ENCODE measurements around the gene C19orf18.
A peak's percentile ranks its signal among the peaks of the same experiment; 100 is the strongest.

Gene C19orf18

DNA sequence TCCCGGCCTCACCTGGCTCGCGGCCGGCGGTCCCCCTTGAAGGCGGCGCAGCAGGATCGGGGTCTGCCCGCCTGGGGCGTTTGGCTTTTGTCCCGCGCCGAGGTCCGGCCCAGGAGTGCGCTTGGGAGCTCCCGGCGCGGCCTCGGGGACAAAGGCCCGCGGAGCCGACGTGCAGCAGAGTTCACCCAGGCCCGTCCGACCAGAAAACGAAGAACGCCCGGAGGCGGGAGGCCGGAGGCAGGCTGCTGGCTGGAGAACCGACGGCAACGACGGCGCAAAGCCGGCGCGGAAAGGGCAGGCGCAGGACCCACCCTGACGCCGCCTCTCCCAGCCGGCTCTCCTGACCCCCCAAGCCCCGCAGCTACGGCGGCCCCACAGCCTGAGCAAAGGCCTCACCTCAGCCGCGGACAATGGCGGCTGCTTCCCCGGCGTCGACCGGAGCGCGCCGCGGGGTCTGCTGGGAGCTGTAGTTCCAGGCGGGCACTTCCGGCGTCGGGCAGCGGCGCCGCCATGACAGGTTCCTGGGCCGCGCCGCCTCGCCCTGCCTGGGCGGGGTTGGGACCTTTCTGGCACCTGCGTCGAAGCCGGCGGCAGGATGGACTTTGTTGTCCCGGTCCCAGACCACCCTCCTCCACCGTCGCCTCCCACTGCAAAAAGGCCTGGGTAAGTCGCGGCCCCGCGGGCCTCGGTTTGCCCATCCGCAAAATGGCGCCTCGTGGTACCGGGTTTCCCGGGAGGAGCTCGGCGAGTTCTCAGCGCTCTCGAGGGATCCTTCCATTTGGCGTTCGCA lies 28.2 kb upstream of the C19orf18 start, which contains the start of gene ZNF606:
Gene ZNF606, minus strand, starts transcription at position 437 of the 790 bp plus-strand sequence. CDS start 1,501 bp downstream, outside the sequence.
- TF ChIP-seq GLIS3 (CRISPR knock-in tag; IDR thresholded peaks at IDR 0.05), result peak; percentile 65; the same call in 1 of the 2 replicates
- TF ChIP-seq PPARA (CRISPR knock-in tag; IDR thresholded peaks at IDR 0.05; ENCODE audit: borderline replicate concordance), result no peak
- no peak for TF ChIP-seq ISL1 (CRISPR knock-in tag; IDR thresholded peaks at IDR 0.05)
- no peak for TF ChIP-seq RARB (CRISPR knock-in tag; IDR thresholded peaks at IDR 0.05)
- no peak for TF ChIP-seq ZNF565 (CRISPR knock-in tag; conservative IDR thresholded peaks at IDR 0.05; ENCODE audit: low read depth)
- TF ChIP-seq, protein P1, sequence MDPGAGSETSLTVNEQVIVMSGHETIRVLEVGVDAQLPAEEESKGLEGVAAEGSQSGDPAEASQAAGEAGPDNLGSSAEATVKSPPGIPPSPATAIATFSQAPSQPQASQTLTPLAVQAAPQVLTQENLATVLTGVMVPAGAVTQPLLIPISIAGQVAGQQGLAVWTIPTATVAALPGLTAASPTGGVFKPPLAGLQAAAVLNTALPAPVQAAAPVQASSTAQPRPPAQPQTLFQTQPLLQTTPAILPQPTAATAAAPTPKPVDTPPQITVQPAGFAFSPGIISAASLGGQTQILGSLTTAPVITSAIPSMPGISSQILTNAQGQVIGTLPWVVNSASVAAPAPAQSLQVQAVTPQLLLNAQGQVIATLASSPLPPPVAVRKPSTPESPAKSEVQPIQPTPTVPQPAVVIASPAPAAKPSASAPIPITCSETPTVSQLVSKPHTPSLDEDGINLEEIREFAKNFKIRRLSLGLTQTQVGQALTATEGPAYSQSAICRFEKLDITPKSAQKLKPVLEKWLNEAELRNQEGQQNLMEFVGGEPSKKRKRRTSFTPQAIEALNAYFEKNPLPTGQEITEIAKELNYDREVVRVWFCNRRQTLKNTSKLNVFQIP (CRISPR knock-in tag; IDR thresholded peaks at IDR 0.05; ENCODE audit: borderline replicate concordance, low read depth), result no peak
- TF ChIP-seq ZC3H10 (CRISPR knock-in tag; IDR thresholded peaks at IDR 0.05), result no peak
- TF ChIP-seq TCF4 (CRISPR knock-in tag; IDR thresholded peaks at IDR 0.05; ENCODE audit: borderline replicate concordance), result no peak
- TF ChIP-seq BACH2 (CRISPR knock-in tag; IDR thresholded peaks at IDR 0.05; ENCODE audit: borderline replicate concordance), result no peak
- TF ChIP-seq ZNF8 (CRISPR knock-in tag; IDR thresholded peaks at IDR 0.05), result no peak
- TF ChIP-seq, protein P2, sequence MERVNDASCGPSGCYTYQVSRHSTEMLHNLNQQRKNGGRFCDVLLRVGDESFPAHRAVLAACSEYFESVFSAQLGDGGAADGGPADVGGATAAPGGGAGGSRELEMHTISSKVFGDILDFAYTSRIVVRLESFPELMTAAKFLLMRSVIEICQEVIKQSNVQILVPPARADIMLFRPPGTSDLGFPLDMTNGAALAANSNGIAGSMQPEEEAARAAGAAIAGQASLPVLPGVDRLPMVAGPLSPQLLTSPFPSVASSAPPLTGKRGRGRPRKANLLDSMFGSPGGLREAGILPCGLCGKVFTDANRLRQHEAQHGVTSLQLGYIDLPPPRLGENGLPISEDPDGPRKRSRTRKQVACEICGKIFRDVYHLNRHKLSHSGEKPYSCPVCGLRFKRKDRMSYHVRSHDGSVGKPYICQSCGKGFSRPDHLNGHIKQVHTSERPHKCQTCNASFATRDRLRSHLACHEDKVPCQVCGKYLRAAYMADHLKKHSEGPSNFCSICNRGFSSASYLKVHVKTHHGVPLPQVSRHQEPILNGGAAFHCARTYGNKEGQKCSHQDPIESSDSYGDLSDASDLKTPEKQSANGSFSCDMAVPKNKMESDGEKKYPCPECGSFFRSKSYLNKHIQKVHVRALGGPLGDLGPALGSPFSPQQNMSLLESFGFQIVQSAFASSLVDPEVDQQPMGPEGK (CRISPR knock-in tag; IDR thresholded peaks at IDR 0.05; ENCODE audit: borderline replicate concordance), result no peak
- TF ChIP-seq CSDC2 (CRISPR knock-in tag; IDR thresholded peaks at IDR 0.05), result no peak
- TF ChIP-seq OSR1 (CRISPR knock-in tag; IDR thresholded peaks at IDR 0.05), result peak; percentile 11; the same call in 1 of the 2 replicates
- TF ChIP-seq, protein P3, sequence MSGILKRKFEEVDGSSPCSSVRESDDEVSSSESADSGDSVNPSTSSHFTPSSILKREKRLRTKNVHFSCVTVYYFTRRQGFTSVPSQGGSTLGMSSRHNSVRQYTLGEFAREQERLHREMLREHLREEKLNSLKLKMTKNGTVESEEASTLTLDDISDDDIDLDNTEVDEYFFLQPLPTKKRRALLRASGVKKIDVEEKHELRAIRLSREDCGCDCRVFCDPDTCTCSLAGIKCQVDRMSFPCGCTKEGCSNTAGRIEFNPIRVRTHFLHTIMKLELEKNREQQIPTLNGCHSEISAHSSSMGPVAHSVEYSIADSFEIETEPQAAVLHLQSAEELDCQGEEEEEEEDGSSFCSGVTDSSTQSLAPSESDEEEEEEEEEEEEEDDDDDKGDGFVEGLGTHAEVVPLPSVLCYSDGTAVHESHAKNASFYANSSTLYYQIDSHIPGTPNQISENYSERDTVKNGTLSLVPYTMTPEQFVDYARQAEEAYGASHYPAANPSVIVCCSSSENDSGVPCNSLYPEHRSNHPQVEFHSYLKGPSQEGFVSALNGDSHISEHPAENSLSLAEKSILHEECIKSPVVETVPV (CRISPR knock-in tag; IDR thresholded peaks at IDR 0.05), result no peak
- no peak for TF ChIP-seq ESRRG (CRISPR knock-in tag; IDR thresholded peaks at IDR 0.05)
- TF ChIP-seq, protein P4, sequence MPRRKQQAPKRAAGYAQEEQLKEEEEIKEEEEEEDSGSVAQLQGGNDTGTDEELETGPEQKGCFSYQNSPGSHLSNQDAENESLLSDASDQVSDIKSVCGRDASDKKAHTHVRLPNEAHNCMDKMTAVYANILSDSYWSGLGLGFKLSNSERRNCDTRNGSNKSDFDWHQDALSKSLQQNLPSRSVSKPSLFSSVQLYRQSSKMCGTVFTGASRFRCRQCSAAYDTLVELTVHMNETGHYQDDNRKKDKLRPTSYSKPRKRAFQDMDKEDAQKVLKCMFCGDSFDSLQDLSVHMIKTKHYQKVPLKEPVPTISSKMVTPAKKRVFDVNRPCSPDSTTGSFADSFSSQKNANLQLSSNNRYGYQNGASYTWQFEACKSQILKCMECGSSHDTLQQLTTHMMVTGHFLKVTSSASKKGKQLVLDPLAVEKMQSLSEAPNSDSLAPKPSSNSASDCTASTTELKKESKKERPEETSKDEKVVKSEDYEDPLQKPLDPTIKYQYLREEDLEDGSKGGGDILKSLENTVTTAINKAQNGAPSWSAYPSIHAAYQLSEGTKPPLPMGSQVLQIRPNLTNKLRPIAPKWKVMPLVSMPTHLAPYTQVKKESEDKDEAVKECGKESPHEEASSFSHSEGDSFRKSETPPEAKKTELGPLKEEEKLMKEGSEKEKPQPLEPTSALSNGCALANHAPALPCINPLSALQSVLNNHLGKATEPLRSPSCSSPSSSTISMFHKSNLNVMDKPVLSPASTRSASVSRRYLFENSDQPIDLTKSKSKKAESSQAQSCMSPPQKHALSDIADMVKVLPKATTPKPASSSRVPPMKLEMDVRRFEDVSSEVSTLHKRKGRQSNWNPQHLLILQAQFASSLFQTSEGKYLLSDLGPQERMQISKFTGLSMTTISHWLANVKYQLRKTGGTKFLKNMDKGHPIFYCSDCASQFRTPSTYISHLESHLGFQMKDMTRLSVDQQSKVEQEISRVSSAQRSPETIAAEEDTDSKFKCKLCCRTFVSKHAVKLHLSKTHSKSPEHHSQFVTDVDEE (CRISPR knock-in tag; IDR thresholded peaks at IDR 0.05), result peak; percentile 26; the same call in 1 of the 2 replicates
- no peak for TF ChIP-seq ZFP30 (CRISPR knock-in tag; IDR thresholded peaks at IDR 0.05)
- TF ChIP-seq SNAI2 (CRISPR knock-in tag; IDR thresholded peaks at IDR 0.05), result no peak
- TF ChIP-seq ARNTL (CRISPR knock-in tag; IDR thresholded peaks at IDR 0.05; ENCODE audit: borderline replicate concordance, low read depth), result no peak
- TF ChIP-seq TOX (CRISPR knock-in tag; IDR thresholded peaks at IDR 0.05; ENCODE audit: borderline replicate concordance), result no peak
- TF ChIP-seq ZFP3 (CRISPR knock-in tag; IDR thresholded peaks at IDR 0.05), result no peak
- TF ChIP-seq, protein P5, sequence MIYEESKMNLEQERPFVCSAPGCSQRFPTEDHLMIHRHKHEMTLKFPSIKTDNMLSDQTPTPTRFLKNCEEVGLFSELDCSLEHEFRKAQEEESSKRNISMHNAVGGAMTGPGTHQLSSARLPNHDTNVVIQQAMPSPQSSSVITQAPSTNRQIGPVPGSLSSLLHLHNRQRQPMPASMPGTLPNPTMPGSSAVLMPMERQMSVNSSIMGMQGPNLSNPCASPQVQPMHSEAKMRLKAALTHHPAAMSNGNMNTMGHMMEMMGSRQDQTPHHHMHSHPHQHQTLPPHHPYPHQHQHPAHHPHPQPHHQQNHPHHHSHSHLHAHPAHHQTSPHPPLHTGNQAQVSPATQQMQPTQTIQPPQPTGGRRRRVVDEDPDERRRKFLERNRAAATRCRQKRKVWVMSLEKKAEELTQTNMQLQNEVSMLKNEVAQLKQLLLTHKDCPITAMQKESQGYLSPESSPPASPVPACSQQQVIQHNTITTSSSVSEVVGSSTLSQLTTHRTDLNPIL (CRISPR knock-in tag; IDR thresholded peaks at IDR 0.05; ENCODE audit: low read depth), result no peak
- no peak for TF ChIP-seq ZNF70 (CRISPR knock-in tag; IDR thresholded peaks at IDR 0.05)
- ATAC-seq, result peak; percentile 99

DNA sequence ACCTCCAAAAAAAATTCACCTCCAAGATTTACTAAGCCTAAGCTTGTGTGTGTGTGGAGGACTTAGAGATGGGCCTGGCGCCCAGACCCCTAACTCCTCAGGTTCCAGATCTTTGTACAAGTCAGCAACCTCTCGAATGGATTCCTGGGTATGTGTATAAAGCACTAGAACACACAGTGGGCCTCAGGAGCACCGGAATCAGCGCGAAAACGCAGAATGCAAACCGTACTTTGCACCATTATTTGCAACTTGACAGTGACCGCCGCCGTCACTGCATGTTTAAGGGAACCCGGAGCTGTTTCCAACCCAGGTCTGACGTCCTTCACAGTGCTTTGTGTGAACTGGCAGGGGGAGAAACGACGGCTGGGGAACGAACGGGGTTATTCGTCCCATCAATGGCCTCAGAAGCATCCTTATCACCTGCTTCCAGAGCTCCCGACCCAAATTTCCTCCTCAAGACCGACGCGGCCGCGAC lies 27.6 kb upstream of the C19orf18 start:
- ATAC-seq, result no peak
- TF ChIP-seq TCF4 (CRISPR knock-in tag; IDR thresholded peaks at IDR 0.05; ENCODE audit: borderline replicate concordance), result no peak
- no peak for TF ChIP-seq ZFP30 (CRISPR knock-in tag; IDR thresholded peaks at IDR 0.05)
- TF ChIP-seq, protein P1 (CRISPR knock-in tag; IDR thresholded peaks at IDR 0.05; ENCODE audit: borderline replicate concordance, low read depth), result no peak
- TF ChIP-seq OSR1 (CRISPR knock-in tag; IDR thresholded peaks at IDR 0.05), result no peak
- TF ChIP-seq, protein P2 (CRISPR knock-in tag; IDR thresholded peaks at IDR 0.05; ENCODE audit: borderline replicate concordance), result no peak
- no peak for TF ChIP-seq ZNF70 (CRISPR knock-in tag; IDR thresholded peaks at IDR 0.05)

All from SK-N-SH treated with all-trans-retinoic acid at 6 μM for 48 hours (cell line).